Endothelial cell of umbilical vein (primary cell): ENCODE results near the gene ARHGEF12. TPM values are rescaled to one million over a fixed set of nuclear protein-coding genes. Genes with fewer than 3 reads are reported as not detected.

Source experiments
- BruUV-seq: library from RNA; stranded (reverse); fragments of 400-500 nt; replicated peaks from 2 replicates; lab custom pipeline; 2021; lab: Mats Ljungman, UMichigan
- CTCF ChIA-PET: fragments of 300-600, 350-600 bp; sonication (Branson Sonifier 250); formaldehyde crosslinking; loops from one replicate; lab custom pipeline; 2021; ENCODE audit warnings: antibody characterized with exemption, inconsistent platforms; lab: Charles Lee
- POLR2A ChIA-PET: fragments of 300-600, 350-600 bp; sonication (Branson Sonifier 250); formaldehyde crosslinking; loops from one replicate; lab custom pipeline; 2021; ENCODE audit warnings: antibody characterized with exemption, inconsistent platforms; lab: Charles Lee
- DNase-seq: peaks from one replicate; pipeline ENCODE4 v3.0.0-alpha.2; 2011; ENCODE audit warnings: low read depth, low spot score
- FAIRE-seq: peaks from 2 replicates; lab custom pipeline; 2011; peaks lifted over from hg19 to GRCh38; lab: Jason Lieb, UNC
- H2AFZ ChIP-seq: 2 replicates; pipeline ENCODE4 v1.6.0; 2012; ENCODE audit warnings: low read depth, low read length, control low read depth, inconsistent platforms
- H3K27ac ChIP-seq: 2 replicates; pipeline ENCODE4 v1.5.1; 2011; ENCODE audit warnings: low read depth, mild to moderate bottlenecking, control low read depth, low read length, moderate library complexity; ENCODE audit not compliant: insufficient read depth
- H3K27me3 ChIP-seq, 2 experiments: 2 replicates each; pipeline versions ENCODE4 v1.6.0 to v1.6.1; 2011; ENCODE audit warnings: low read length in 2 of 2, mixed read lengths in 1 of 2; ENCODE audit not compliant: control insufficient read depth in 2 of 2, insufficient read depth in 2 of 2
- H3K36me3 ChIP-seq, 2 experiments: 2 replicates in 1 of 2; 3 replicates in 1 of 2; pipeline ENCODE4 v1.5.1; 2011; ENCODE audit warnings: low read length in 2 of 2, mild to moderate bottlenecking in 1 of 2, moderate library complexity in 1 of 2; ENCODE audit not compliant: control insufficient read depth in 2 of 2, insufficient read depth in 2 of 2; ENCODE audit errors: extremely low read depth in 1 of 2
- H3K4me1 ChIP-seq: 3 replicates; pipeline ENCODE4 v1.5.1; 2011; ENCODE audit warnings: mild to moderate bottlenecking, low read length; ENCODE audit not compliant: control insufficient read depth, insufficient read depth; ENCODE audit errors: extremely low read depth
- H3K4me2 ChIP-seq: 2 replicates; pipeline ENCODE4 v1.6.1; 2011; ENCODE audit warnings: low read length, control low read depth, mixed read lengths; ENCODE audit not compliant: insufficient read depth
- H3K4me3 ChIP-seq, 3 experiments: fragments of 200-600 bp in 1 of 3; sonication (generic), shearing (Covaris generic) in 1 of 3; replicated peaks in 1 of 3; 2 replicates each; pipeline ENCODE4 v1.5.1; 2011 to 2016; ENCODE audit warnings: control low read depth in 3 of 3, low read length in 3 of 3, mild to moderate bottlenecking in 2 of 3, inconsistent platforms in 1 of 3, low read depth in 1 of 3, moderate library complexity in 1 of 3; ENCODE audit not compliant: insufficient read depth in 1 of 3
- H3K79me2 ChIP-seq: 2 replicates; pipeline ENCODE4 v1.6.0; 2012; ENCODE audit warnings: low read length, inconsistent platforms; ENCODE audit not compliant: control insufficient read depth, insufficient read depth
- H3K9ac ChIP-seq: replicated peaks from 2 replicates; pipeline ENCODE3; 2011; ENCODE audit warnings: low read length, control low read depth; ENCODE audit not compliant: insufficient read depth; ENCODE audit errors: extremely low read depth
- H3K9me1 ChIP-seq: replicated peaks from 3 replicates; pipeline ENCODE4 v1.6.0; 2011; ENCODE audit warnings: mild to moderate bottlenecking, low read length; ENCODE audit not compliant: control insufficient read depth, insufficient read depth; ENCODE audit errors: extremely low read depth
- H3K9me3 ChIP-seq: replicated peaks from 2 replicates; pipeline ENCODE4 v1.5.1; 2012; ENCODE audit warnings: low read length, inconsistent platforms; ENCODE audit not compliant: control insufficient read depth, insufficient read depth
- H4K20me1 ChIP-seq: replicated peaks from 2 replicates; pipeline ENCODE3; 2011; ENCODE audit warnings: mild to moderate bottlenecking, low read length; ENCODE audit not compliant: control insufficient read depth, insufficient read depth; ENCODE audit errors: extremely low read depth
- CTCF ChIP-seq, 2 donors: IDR thresholded peaks; 1 replicate in 1 of 2; 2 replicates in 1 of 2; pipeline ENCODE4 v1.5.1; 2011; ENCODE audit warnings: low read length in 2 of 2, mild to moderate bottlenecking in 2 of 2, moderate library complexity in 2 of 2, control low read depth in 1 of 2, inconsistent platforms in 1 of 2, low read depth in 1 of 2; ENCODE audit not compliant: insufficient read depth in 1 of 2; ENCODE audit errors: extremely low read depth in 1 of 2
- EZH2 ChIP-seq: IDR thresholded peaks from 2 replicates; pipeline ENCODE4 v1.6.1; 2012; ENCODE audit warnings: borderline replicate concordance, low read depth, mild to moderate bottlenecking, moderate library complexity, low read length, inconsistent platforms; ENCODE audit not compliant: severe bottlenecking
- GATA2 ChIP-seq: IDR thresholded peaks from 2 replicates; pipeline ENCODE4 v1.7.0; 2011; ENCODE audit warnings: low read depth, mild to moderate bottlenecking, moderate library complexity, mixed read lengths, low read length; ENCODE audit not compliant: insufficient read length, insufficient read depth
- JUN ChIP-seq: IDR thresholded peaks from 2 replicates; pipeline ENCODE4 v1.6.1; 2011; ENCODE audit warnings: borderline replicate concordance, low read depth; ENCODE audit not compliant: insufficient read length, insufficient read depth
- MYC ChIP-seq: IDR thresholded peaks from one replicate; pipeline ENCODE4 v1.6.1; 2011; ENCODE audit warnings: mild to moderate bottlenecking, low read depth, low read length
- POLR2A ChIP-seq: IDR thresholded peaks from 2 replicates; pipeline ENCODE4 v1.6.1; 2012; ENCODE audit warnings: low read depth, mild to moderate bottlenecking, control low read depth, low read length
- POLR2AphosphoS5 ChIP-seq: IDR thresholded peaks from 2 replicates; pipeline ENCODE4 v1.6.1; 2012; ENCODE audit warnings: low read depth, mild to moderate bottlenecking, control low read depth, low read length, moderate library complexity; ENCODE audit not compliant: insufficient read depth
- dilution Hi-C: fragments of 300-500 bp; cut with MboI; formaldehyde crosslinking; loops from one replicate; pipeline ENCODE4 v1.15.0; 2019; ENCODE audit warnings: low sequenced_read_pairs; ENCODE audit not compliant: extremely low pct_ligation_motif_present
- intact Hi-C: fragments of 100-400 bp; cut with micrococcal nuclease; formaldehyde crosslinking; loops from one replicate; pipeline ENCODE4 v1.10.0; 2022
- polyA plus RNA-seq, 4 experiments: library from polyadenylated mRNA; depleted of rRNA in 3 of 4; stranded (reverse) in 3 of 4; unstranded in 1 of 4; fragments of >200 nt; gene quantifications; 2 replicates each; pipeline versions ENCODE4 v1.2.1 to v1.2.3, GENCODE V29; 2011 to 2012; ENCODE audit warnings: missing spikeins in 1 of 4
- total RNA-seq: library from RNA; stranded (reverse); gene quantifications from 2 replicates; pipeline ENCODE4 v1.2.3, GENCODE V29; 2021

ARHGEF12 gene
- total and polyA plus RNA-seq, 2 donors (not counting 3 experiments of a cell fraction or from before 2014, with no cell fraction given) = 20.9 to 125 TPM

GRCh38 chr11:120441592-120441991 is 105.4 kb downstream of the ARHGEF12 start:
- no peak overlapping the region for H3K4me3 ChIP-seq
- DNase-seq (no peak), FAIRE-seq (no peak)
- H3K9me3 ChIP-seq = no peaks in the 10 kb centered on the region
- CTCF ChIA-PET = interaction anchor here (1.3 to 2.2 kb wide), 3 partner anchors 13 to 107 kb away, joined by 4 to 8 read pairs (median 6); no protein-coding TSS in a partner anchor
- no peak overlapping the region for H3K9ac ChIP-seq
- TF ChIP-seq CTCF (IDR thresholded peaks at IDR 0.05; ENCODE audit: extremely low read depth in 1 of 2, insufficient read depth in 1 of 2, low read depth in 1 of 2, low read length in 2 of 2) (no peak), GATA2 (no peak), MYC (no peak), POLR2AphosphoS5 (no peak), POLR2A (no peak), EZH2 (no peak), JUN (no peak)
- H3K4me2 ChIP-seq = no peak overlapping the region
- H3K4me1 ChIP-seq = no peaks in the 10 kb centered on the region
- H3K79me2 ChIP-seq = no peaks in the 10 kb centered on the region
- H3K9me1 ChIP-seq = no peaks in the 10 kb centered on the region
- POLR2A ChIA-PET = no interaction called here
- intact Hi-C loops = no loop called here
- H3K36me3 ChIP-seq = peaks cover 8% of the 10 kb centered on the region in 2 experiments
- no TSS peak for BruUV-seq
- H3K27ac ChIP-seq = no peak overlapping the region
- no peaks in the 10 kb centered on the region for H4K20me1 ChIP-seq
- dilution Hi-C loops = no loop called here
- H3K27me3 ChIP-seq = no peaks in the 10 kb centered on the region
- H2AFZ ChIP-seq = no peak overlapping the region
